ENCODE measurements around the gene PTH1R.

Gene PTH1R

DNA sequence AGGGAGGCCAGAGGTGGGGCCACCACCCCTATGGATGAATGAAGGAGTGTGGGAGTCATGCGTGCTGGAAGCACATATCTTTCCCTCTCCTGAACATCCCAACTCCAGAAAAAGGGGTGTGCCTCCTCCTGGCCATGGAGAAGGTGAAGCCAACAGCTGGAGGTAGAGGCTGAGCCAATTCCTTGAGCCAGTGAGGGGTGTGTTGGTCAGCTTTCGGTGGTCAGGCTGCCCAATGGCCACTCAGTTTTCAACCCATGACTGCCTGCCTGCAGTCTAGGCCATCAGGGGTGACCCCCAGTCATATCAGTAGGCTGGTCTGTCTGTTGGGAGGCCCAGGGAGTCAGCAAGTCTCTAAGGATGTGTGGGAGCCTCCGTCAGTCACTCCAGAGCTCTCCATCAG, 13.6 kb downstream of the PTH1R start:
- DNase-seq, result no peak
- H3K36me3 Mint-ChIP-seq (ENCODE audit: low read depth), result no peaks in the 10 kb centered on the region
- H3K9me3 Mint-ChIP-seq, result no peaks in the 10 kb centered on the region
- H3K27me3 Mint-ChIP-seq (ENCODE audit: low read depth, poor library complexity), result peaks cover 23% of the 10 kb centered on the region
- peaks cover 38% of the 10 kb centered on the region for H3K4me1 Mint-ChIP-seq
- TF ChIP-seq, protein P1, sequence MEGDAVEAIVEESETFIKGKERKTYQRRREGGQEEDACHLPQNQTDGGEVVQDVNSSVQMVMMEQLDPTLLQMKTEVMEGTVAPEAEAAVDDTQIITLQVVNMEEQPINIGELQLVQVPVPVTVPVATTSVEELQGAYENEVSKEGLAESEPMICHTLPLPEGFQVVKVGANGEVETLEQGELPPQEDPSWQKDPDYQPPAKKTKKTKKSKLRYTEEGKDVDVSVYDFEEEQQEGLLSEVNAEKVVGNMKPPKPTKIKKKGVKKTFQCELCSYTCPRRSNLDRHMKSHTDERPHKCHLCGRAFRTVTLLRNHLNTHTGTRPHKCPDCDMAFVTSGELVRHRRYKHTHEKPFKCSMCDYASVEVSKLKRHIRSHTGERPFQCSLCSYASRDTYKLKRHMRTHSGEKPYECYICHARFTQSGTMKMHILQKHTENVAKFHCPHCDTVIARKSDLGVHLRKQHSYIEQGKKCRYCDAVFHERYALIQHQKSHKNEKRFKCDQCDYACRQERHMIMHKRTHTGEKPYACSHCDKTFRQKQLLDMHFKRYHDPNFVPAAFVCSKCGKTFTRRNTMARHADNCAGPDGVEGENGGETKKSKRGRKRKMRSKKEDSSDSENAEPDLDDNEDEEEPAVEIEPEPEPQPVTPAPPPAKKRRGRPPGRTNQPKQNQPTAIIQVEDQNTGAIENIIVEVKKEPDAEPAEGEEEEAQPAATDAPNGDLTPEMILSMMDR (IDR thresholded peaks at IDR 0.05), result no peak
- H3K4me3 Mint-ChIP-seq, result peak overlapping the region; percentile 69
- H3K27ac Mint-ChIP-seq, result no peak overlapping the region

DNA sequence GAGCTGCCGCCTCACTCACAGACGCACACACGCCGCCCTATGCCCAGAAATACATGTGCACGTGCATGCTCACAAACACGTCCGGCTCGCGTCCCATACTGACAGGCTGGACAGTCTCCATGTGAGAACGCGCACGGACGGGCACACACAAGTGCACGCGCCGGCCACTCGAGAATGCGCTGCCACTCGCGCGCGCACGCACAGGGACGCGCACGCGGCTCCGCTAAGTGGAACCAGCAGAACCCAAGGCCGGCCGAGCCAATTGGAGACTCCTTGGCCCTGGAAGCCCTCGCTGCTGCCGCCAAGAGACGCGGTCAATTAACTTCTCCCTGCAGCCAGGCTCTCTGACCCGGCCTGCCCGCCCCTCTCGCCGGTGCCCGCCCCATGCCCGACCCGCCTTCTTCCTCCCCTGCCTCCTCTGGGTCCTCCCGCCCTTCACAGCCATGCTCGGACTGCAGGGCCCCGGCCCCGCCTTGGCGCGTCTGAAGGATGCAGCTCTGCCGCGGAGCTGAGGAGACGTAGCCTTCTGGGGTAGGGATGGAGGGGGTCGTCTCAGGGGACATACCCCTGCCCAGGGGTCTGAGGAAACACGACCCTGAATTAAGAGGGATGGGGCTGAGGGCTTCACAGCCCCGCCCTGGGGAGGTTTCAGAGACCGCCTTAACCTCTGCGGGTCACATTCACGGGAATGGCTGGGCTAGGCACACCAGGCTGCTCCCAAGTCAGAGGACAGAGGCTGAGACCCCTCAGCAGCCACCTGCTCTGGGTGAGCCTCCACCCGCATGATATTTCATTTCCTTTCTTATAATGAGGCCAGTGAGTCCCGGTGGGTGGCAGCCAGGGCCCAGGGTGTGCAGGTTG, 15.0 kb downstream of the PTH1R start:
- Mint-ChIP-seq H3K4me1 (peaks cover 38% of the 10 kb centered on the region), H3K27ac (no peak overlapping the region), H3K4me3 (peak overlapping the region; percentile 69), H3K27me3 (ENCODE audit: low read depth, poor library complexity) (peaks cover 17% of the 10 kb centered on the region), H3K36me3 (ENCODE audit: low read depth) (no peaks in the 10 kb centered on the region), H3K9me3 (no peaks in the 10 kb centered on the region)
- TF ChIP-seq, protein P1 (IDR thresholded peaks at IDR 0.05), result no peak
- peak; percentile 88 for DNase-seq

DNA sequence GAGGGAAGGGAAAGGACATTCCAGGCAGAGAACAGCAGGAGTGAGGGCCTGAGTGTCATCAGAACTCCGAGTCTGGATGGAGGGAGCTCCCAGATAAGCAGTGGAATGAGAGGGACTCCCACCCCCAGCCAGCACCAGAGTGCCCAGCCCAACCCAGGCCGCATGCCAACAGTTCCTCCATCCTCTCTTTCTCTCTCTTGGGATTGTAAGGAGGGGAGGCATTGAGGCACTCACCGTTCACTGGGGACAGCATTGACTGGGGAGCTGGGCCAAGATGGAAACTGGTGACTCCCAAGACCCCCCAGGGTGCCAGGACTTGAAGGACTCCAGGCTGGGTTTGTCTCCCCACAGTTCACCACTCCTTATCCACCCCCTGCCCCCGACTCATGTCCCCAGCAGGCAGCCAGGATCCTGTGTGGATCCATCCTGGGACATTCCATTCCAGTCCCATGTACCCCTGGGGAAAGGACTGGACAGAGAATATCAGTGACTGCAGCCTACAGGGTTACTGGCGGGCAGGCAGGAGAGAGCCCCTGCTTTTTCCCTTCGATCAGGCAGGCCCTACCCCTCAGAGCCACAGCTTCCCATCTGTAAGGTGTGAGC, 15.7 kb downstream of the PTH1R start:
- no peak overlapping the region for H3K27ac Mint-ChIP-seq
- peaks cover 20% of the 10 kb centered on the region for H3K27me3 Mint-ChIP-seq (ENCODE audit: low read depth, poor library complexity)
- DNase-seq, result no peak
- H3K4me1 Mint-ChIP-seq, result peaks cover 38% of the 10 kb centered on the region
- H3K36me3 Mint-ChIP-seq (ENCODE audit: low read depth), result no peaks in the 10 kb centered on the region
- H3K4me3 Mint-ChIP-seq, result peak overlapping the region; percentile 69
- no peaks in the 10 kb centered on the region for H3K9me3 Mint-ChIP-seq
- TF ChIP-seq, protein P1 (IDR thresholded peaks at IDR 0.05), result no peak

DNA sequence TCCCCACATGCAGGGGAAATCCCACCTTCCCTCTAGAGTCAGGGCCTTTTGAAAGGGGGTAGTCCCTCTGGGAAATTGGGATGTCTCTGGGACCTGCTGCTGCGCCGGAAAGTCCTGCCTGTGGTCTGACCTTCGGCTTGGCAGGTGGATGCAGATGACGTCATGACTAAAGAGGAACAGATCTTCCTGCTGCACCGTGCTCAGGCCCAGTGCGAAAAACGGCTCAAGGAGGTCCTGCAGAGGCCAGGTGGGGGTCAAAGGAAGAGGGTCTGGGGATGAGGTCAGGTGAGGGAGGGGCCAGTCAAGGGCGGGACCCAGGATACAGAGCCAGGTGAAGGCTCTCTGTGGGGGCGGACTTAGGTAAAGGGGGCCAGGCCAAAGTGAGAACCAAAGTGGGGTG, 16.2 kb downstream of the PTH1R start:
- TF ChIP-seq, protein P1 (IDR thresholded peaks at IDR 0.05), result no peak
- Mint-ChIP-seq H3K36me3 (ENCODE audit: low read depth) (no peaks in the 10 kb centered on the region), H3K27me3 (ENCODE audit: low read depth, poor library complexity) (peaks cover 20% of the 10 kb centered on the region), H3K4me3 (no peak overlapping the region), H3K27ac (no peak overlapping the region), H3K4me1 (peaks cover 36% of the 10 kb centered on the region), H3K9me3 (no peaks in the 10 kb centered on the region)
- DNase-seq, result no peak

DNA sequence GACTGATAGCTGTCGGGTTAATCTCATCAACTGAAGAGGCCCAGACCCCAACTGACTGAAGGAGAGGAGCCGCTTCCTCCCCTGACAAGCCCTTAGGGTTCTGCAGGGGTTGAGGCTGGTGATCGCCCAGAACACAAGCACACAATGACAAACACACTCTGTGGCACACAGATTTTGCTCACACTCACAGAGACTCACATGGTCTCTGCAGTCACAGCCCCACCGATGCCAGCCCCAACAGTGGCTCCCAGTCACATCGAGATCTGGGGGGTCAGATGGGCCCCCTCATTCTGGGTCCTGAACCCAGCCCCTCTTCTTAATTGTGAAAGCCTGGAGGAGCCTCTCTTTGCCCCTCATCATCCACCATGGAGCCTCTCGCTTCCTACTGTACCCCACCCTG, 16.7 kb downstream of the PTH1R start:
- DNase-seq, result no peak
- Mint-ChIP-seq H3K9me3 (no peaks in the 10 kb centered on the region), H3K36me3 (ENCODE audit: low read depth) (no peaks in the 10 kb centered on the region), H3K27ac (no peak overlapping the region), H3K4me3 (no peak overlapping the region), H3K4me1 (peaks cover 36% of the 10 kb centered on the region), H3K27me3 (ENCODE audit: low read depth, poor library complexity) (peaks cover 22% of the 10 kb centered on the region)
- TF ChIP-seq, protein P1 (IDR thresholded peaks at IDR 0.05), result no peak
